RWPE1 (cell line): ENCODE results near the gene ATXN1L.
"Not testable (repeated sequence)": the region's sequence is repeated elsewhere in the genome, so short reads cannot be mapped to it uniquely, and the experiment has no call there.

Experiments
- CTCF ChIA-PET: fragments of 350-600 bp; sonication (Branson Sonifier 250); formaldehyde crosslinking; extraction: SDS; loops from one replicate; lab custom pipeline; 2021; lab: Yijun Ruan, JAX
- POLR2A ChIA-PET: fragments of 400-600 bp; formaldehyde crosslinking; extraction: SDS; loops from one replicate; lab custom pipeline; 2020; ENCODE audit warnings: antibody characterized with exemption; ENCODE audit not compliant: low non-redundant PET; lab: Yijun Ruan, JAX
- DNase-seq: peaks from one replicate; pipeline ENCODE4 v3.0.0; 2012; ENCODE audit warnings: low spot score
- H3K27ac ChIP-seq: fragments of 450-650 bp; 2 replicates; pipeline ENCODE4 v1.5.1; 2017
- CTCF ChIP-seq: fragments of 450-650 bp; conservative IDR thresholded peaks from 2 replicates; pipeline ENCODE4 v1.5.1; 2017; ENCODE audit warnings: low read depth, mild to moderate bottlenecking

The ATXN1L gene

GRCh38 chr16:71811261-71811803, 34.4 kb upstream of the ATXN1L start:
- CTCF ChIA-PET, result no interaction called here
- H3K27ac ChIP-seq, result no peak overlapping the region
- no peak for TF ChIP-seq CTCF
- POLR2A ChIA-PET, result interaction anchor here (0.6 kb wide), 1 partner anchor 10 kb away, joined by 3 read pairs; no protein-coding TSS in a partner anchor
- DNase-seq, result no peak

- CTCF ChIA-PET, result interaction anchor here (0.6 kb wide), 1 partner anchor 1139 kb away, joined by 4 read pairs; no protein-coding TSS in a partner anchor
- POLR2A ChIA-PET, DNase-seq, H3K27ac ChIP-seq: not testable (repeated sequence)
Measured at GRCh38 chr16:71817155-71817500, 28.6 kb upstream of the ATXN1L start.

- no peak for TF ChIP-seq CTCF
- ChIA-PET POLR2A (no interaction called here), CTCF (no interaction called here)
- no peak for DNase-seq
- no peak overlapping the region for H3K27ac ChIP-seq
Measured at GRCh38 chr16:71826533-71827017, 19.2 kb upstream of the ATXN1L start.

GRCh38 chr16:71830359-71830758, 15.4 kb upstream of the ATXN1L start:
- H3K27ac ChIP-seq, result no peak overlapping the region
- CTCF ChIA-PET, result no interaction called here
- POLR2A ChIA-PET, result no interaction called here

GRCh38 chr16:71831698-71832097, 14.1 kb upstream of the ATXN1L start:
- H3K27ac ChIP-seq, POLR2A ChIA-PET, DNase-seq, CTCF ChIA-PET: not testable (repeated sequence)

More at GRCh38 chr16:71830359-71830758, 15.4 kb upstream of the ATXN1L start:
- no peak for DNase-seq
- no peak for TF ChIP-seq CTCF

GRCh38 chr16:71832112-71832511, 13.7 kb upstream of the ATXN1L start:
- POLR2A ChIA-PET, DNase-seq, CTCF ChIA-PET, H3K27ac ChIP-seq: not testable (repeated sequence)

GRCh38 chr16:71834291-71834690, 11.5 kb upstream of the ATXN1L start:
- ChIA-PET CTCF (no interaction called here), POLR2A (no interaction called here)
- no peak overlapping the region for H3K27ac ChIP-seq
- no peak for TF ChIP-seq CTCF
- no peak for DNase-seq

GRCh38 chr16:71837150-71837549, 8.6 kb upstream of the ATXN1L start:
- H3K27ac ChIP-seq, result no peak overlapping the region
- TF ChIP-seq CTCF, result no peak
- no peak for DNase-seq
- CTCF ChIA-PET, result no interaction called here
- POLR2A ChIA-PET, result no interaction called here
